COLO668 (cell line): ENCODE results near the gene SAMD14.

Source experiments
- DNase-seq: peaks from one replicate; lab custom pipeline; 2025; ENCODE audit not compliant: unreplicated experiment; lab: John Stamatoyannopoulos, UW

Gene SAMD14

DNA sequence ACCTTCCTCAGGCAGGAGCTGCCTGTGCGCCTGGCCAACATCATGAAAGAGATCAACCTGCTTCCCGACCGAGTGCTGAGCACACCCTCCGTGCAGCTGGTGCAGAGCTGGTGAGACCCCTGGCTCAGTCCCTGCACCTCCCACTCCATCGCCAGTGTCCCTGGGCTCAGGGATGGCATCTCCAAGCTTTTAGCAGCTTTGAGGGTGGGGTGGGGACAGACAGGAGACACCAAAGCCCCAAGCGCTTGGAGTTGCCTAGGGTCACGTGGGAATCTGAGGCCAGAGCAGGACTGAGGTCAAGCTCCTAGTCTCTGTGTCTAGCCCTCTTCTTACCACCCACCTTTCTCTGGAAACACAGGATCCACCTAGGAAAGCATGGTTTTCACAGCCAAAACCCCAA lies 32.5 kb downstream of the SAMD14 start:
- no peak for DNase-seq

DNA sequence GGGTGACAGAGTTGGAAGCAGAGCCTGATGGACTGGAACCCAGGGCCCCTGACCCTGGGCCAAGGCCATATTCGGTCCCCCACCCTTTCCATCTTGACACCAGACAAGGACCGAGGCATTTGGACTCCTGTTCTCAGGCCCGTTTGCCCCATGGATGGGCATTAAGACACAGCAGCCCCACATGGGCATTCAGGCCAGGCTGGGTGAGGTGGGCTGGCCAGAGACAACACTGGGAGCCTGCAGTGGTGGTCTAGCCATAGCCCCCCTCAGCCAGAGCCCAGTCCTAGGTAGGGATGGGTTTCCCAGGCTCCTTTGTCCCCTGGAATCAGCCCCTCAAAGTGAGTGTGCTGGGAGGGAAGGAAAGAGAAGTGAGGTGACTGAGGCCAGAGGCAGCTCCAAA lies 33.2 kb downstream of the SAMD14 start:
- DNase-seq = no peak

- no peak for DNase-seq
Measured at GRCh38 chr17:50096092-50096491, 33.9 kb downstream of the SAMD14 start.

DNA sequence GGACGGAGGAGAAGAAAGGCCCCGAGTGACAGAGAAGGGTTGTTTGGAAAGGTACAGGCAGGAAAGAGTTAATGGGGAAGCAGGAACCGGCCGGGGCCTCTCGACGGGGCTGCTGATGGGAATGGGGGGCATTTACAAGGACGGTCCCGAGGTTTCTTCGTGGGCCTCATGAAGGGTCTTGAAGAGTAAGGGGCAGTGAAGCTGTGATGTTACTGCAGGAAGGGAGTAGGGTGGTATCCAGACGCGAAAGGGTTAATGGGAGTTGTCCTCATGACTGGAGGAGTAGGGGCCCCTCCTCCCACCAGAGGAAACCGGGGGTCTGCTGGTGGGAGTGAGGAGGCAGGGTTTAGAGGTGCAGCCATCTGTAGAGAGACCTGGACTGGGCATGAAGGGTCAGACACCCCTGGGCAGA lies 34.3 kb downstream of the SAMD14 start:
- DNase-seq = no peak

DNA sequence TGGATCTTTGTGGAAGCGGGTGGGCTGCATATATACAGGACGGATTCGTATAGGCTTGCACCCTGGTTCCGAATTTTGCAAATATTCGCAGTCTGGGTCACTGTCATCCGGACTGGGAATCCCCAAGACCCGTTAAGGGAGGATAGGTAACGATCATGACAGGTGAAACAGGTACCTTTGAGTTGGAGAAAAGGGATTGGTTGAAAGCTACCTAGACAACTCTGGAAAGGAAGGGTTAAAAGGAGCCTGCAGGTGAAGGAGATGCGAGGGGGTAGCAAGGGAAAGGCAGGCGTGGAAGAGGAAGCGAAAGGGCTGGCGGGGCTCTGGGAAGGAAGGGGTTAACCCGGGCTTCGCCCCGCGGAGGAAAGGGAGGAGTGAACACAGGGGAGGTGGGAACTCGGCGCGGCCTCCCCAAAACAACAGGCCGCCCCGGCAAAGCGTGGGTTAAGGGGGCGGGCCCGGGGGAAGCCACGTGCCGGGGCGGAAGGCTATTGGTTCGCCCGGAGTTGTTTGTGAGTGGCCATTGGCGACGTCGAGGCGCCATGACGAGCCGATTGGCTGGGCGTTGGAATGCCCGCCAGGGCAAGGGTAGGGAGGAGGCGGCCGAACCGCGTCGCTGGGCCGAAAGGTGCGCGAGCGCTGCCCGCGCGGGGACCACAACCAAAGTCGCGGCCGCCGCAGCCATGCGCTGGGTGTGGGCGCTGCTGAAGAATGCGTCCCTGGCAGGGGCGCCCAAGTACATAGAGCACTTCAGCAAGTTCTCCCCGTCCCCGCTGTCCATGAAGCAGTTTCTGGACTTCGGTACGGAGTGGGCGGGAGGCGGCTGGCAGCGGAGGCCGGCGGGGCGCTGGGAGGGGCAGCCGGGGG lies 35.0 kb downstream of the SAMD14 start, which contains the start of gene PDK2:
TSS of gene PDK2 (plus strand) at position 599 of the 867 bp plus-strand sequence. CDS start at position 684, 85 bp downstream.
- DNase-seq = peak; percentile 89

DNA sequence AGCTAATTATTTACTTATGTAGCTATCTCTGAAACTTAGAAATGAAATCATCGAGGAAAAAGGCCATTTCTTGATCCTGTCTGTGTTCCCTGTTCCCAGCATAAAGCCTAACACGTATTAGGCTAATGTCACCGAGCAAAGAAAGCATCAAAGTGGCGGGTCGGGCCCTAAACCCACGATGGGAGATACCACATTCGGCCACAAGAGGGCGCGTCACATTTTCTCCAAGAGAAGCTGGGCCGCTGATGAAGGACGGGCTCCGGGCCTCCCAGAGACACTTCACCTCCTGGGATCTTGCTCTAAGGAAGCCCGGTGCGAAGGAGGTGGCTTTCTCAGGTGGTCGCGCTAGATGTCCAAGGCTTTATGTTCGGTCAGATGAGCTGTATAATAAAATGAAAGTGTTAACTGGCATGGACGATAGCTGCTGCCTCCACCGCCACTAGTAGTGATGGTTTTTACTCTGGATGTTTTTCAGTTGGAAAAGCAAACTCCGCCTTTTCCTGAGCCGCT lies 35.7 kb downstream of the SAMD14 start:
- peak; percentile 77 for DNase-seq

GRCh38 chr17:50093807-50094206 lies 36.2 kb downstream of the SAMD14 start:
- DNase-seq = no peak

GRCh38 chr17:50093246-50093645 lies 36.7 kb downstream of the SAMD14 start:
- no peak for DNase-seq

DNA sequence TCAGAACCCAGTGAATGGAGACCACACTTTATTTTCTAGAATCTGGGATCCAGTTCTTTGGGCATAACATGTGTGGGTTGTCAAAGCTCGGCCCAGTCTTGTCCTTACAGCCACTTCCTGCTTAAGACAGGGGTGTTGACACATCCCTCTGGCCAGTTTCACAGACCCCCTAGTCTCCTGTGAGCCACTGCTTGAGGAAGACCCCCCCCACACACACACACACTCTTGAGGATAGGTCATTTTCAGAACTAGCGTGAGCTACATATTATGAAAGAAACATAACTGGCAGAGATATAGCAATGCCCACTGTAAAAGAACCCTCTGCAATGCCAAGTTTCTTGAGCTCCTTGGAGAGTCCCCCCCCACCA lies 38.1 kb downstream of the SAMD14 start:
- DNase-seq = no peak

- DNase-seq = no peak
Measured at GRCh38 chr17:50090971-50091917, 38.7 kb downstream of the SAMD14 start.

DNA sequence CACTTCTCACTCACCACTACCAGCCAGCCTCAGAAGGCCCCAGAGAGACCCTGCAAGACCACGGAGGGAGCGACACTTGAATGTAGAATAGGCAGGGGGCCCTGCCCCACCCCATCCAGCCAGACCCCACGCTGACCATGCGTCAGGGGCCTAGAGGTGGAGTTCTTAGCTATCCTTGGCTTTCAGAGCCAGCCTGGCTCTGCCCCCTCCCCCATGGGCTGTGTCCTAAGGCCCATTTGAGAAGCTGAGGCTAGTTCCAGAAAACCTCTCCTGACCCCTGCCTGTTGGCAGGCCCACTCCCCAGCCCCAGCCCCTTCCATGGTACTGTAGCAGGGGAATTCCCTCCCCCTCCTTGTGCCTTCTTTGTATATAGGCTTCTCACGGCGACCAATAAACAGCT lies 39.9 kb downstream of the SAMD14 start:
- DNase-seq = no peak

- DNase-seq = no peak
Measured at GRCh38 chr17:50088952-50089825, 40.8 kb downstream of the SAMD14 start.

GRCh38 chr17:50087912-50088405 lies 42.0 kb downstream of the SAMD14 start:
- DNase-seq = no peak

DNA sequence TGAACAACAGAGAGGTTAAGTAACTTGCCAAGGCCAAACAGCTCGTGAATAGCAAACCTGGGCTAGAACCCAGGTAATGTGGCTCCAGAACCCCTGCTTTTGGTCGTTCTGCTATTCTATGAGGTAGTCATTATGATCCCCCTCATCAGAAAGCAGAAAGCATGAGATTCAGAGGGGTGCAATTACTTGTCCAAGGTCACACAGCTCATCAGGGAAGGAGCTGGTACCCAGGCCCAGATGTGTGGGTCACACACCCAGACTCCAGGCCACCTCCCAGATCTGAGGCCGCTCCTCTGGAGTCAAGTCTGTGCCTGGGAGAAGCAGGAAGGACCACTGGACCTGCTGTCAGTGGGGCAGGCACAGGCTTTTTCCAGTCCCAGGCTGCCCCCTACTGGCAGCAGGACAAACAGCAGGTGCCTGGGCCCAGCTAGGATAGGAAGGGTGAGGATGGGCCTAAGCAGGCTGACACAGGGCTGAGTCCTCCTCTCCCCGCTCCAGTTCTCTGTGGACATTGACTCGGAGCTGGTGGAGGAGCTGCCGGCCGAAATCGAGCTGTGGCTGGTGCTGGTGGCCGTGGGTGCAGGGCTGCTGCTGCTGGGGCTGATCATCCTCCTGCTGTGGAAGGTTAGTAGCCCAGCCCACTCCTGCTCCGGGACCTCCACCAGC lies 42.6 kb downstream of the SAMD14 start:
- DNase-seq = peak; percentile 48

DNA sequence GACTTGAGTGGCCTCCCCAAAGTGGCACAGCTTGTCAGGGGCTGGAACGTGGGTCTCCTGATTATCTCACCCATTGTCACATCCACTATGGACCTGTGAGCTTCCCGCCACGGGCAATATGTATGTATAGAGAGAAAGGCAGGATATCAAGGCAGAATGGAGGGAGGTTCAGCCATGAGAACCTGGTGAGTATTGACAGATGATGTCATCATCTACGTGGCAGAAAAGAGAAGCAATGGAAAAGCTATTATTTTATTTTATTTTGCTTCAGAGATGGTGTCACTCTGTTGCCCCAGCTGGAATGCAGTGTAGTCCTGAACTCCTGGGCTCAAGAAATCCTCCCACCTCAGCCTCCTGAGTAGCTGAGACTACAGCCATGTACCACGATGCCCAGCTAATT lies 48.2 kb downstream of the SAMD14 start:
- no peak for DNase-seq

- no peak for DNase-seq
Measured at GRCh38 chr17:50080827-50081226, 49.1 kb downstream of the SAMD14 start.

- DNase-seq = no peak
Measured at GRCh38 chr17:50080096-50080480, 49.9 kb downstream of the SAMD14 start.

DNA sequence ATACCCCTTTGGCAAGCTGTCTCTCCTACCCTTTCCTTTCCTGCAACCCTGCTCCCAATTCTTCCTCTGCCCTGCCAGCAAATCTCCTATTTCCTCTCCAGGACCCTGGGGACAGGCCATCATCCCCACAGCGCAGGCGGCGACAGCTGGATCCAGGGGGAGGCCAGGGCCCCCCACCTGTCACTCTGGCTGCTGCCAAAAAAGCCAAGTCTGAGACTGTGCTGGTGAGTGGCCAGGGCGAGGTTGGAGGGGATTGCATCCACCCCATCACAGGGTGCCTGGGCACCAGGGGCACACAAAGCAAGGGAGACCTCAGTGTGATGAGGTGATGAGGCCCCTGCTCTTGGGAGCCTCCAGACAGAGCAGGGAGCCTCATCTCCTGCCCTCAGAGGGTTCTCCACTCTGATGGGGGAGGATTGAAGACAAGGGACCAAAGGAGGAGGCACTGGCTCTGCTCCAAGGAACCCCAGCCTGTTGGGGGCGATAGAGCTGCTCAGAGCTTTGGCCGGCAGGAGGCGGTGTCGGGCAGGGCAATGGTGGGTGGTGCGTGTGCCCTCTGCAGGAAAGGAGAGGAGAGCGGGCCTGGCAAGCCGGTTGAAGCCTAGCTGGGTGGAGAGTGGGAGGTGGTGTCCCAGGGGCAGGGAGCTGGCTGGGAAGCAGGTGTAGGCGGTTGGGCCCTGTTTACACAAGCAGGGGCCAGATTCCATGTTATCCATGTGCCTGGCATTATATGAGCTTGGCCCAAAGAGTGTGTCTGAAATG lies 50.4 kb downstream of the SAMD14 start:
- DNase-seq = peak; percentile 14

GRCh38 chr17:50078430-50078829 lies 51.5 kb downstream of the SAMD14 start:
- DNase-seq = no peak
